AG20443 (cell line): ENCODE results near the gene CD1C.
"Not testable (repeated sequence)": the region's sequence is repeated elsewhere in the genome, so short reads cannot be mapped to it uniquely, and the experiment has no call there.

Source experiments
- DNase-seq: peaks from one replicate; pipeline ENCODE4 v3.0.0; 2012; ENCODE audit warnings: low spot score, mixed read lengths

Gene CD1C

GRCh38 chr1:158289811-158290210 lies at the start of gene CD1C:
Gene CD1C, plus strand, starts transcription at chr1:158289923. Its CDS starts 142 bp downstream, at chr1:158290065.
- DNase-seq = no peak

GRCh38 chr1:158246650-158247049 lies 43.1 kb upstream of the CD1C start:
- no peak for DNase-seq

- no peak for DNase-seq
Measured at GRCh38 chr1:158248118-158248517, 41.6 kb upstream of the CD1C start.

- no peak for DNase-seq
Measured at GRCh38 chr1:158248771-158249170, 41.0 kb upstream of the CD1C start.

GRCh38 chr1:158249646-158250045 lies 40.1 kb upstream of the CD1C start:
- no peak for DNase-seq

- DNase-seq = no peak
Measured at GRCh38 chr1:158251163-158251562, 38.6 kb upstream of the CD1C start.

- DNase-seq = no peak
Measured at GRCh38 chr1:158255656-158256055, 34.1 kb upstream of the CD1C start.

GRCh38 chr1:158256747-158257146 lies 33.0 kb upstream of the CD1C start:
- not testable (repeated sequence) for DNase-seq

GRCh38 chr1:158257888-158258287 lies 31.8 kb upstream of the CD1C start:
- no peak for DNase-seq

GRCh38 chr1:158259117-158259516 lies 30.6 kb upstream of the CD1C start:
- DNase-seq = no peak

- DNase-seq = no peak
Measured at GRCh38 chr1:158272681-158273080, 17.0 kb upstream of the CD1C start.

GRCh38 chr1:158274797-158275196 lies 14.9 kb upstream of the CD1C start:
- DNase-seq = no peak

GRCh38 chr1:158282421-158282820 lies 7.3 kb upstream of the CD1C start:
- not testable (repeated sequence) for DNase-seq

- no peak for DNase-seq
Measured at GRCh38 chr1:158283965-158284364, 5.8 kb upstream of the CD1C start.

- no peak for DNase-seq
Measured at GRCh38 chr1:158285756-158286241, 3.9 kb upstream of the CD1C start.

GRCh38 chr1:158286487-158286886 lies 3.2 kb upstream of the CD1C start:
- DNase-seq = no peak

GRCh38 chr1:158286941-158287346 lies 2.8 kb upstream of the CD1C start:
- no peak for DNase-seq

GRCh38 chr1:158290321-158290844 lies 660 bp downstream of the CD1C start:
- DNase-seq = no peak

GRCh38 chr1:158295791-158296190 lies 6.1 kb downstream of the CD1C start:
- no peak for DNase-seq

GRCh38 chr1:158310623-158311022 lies 20.9 kb downstream of the CD1C start:
- DNase-seq = no peak

- no peak for DNase-seq
Measured at GRCh38 chr1:158311066-158311465, 21.3 kb downstream of the CD1C start.

GRCh38 chr1:158323866-158324265 lies 34.1 kb downstream of the CD1C start:
- no peak for DNase-seq

- DNase-seq = no peak
Measured at GRCh38 chr1:158324395-158324794, 34.7 kb downstream of the CD1C start.

GRCh38 chr1:158327481-158327880 lies 37.8 kb downstream of the CD1C start:
- DNase-seq = no peak

GRCh38 chr1:158328426-158328825 lies 38.7 kb downstream of the CD1C start:
- DNase-seq = no peak
